NCI-H748 (cell line): Measurements from ENCODE around the gene CCDC93.
A peak's percentile ranks its signal among the peaks of the same experiment; 100 is the strongest.

Experiments
- DNase-seq: peaks from one replicate; lab custom pipeline; 2025; ENCODE audit not compliant: unreplicated experiment; lab: John Stamatoyannopoulos, UW

The CCDC93 gene

GRCh38 chr2:118013724-118014491 lies at the start of gene CCDC93:
CCDC93 (minus strand) TSS chr2:118014070; CDS start chr2:118013995, 75 bp downstream.
- peak; percentile 75 for DNase-seq

GRCh38 chr2:118062669-118063068 lies 48.8 kb upstream of the CCDC93 start:
- DNase-seq = no peak

GRCh38 chr2:118062048-118062447 lies 48.2 kb upstream of the CCDC93 start:
- peak; percentile 1 for DNase-seq

GRCh38 chr2:118061135-118061955 lies 47.5 kb upstream of the CCDC93 start:
- DNase-seq = no peak

GRCh38 chr2:118059919-118060478 lies 46.1 kb upstream of the CCDC93 start:
- no peak for DNase-seq

GRCh38 chr2:118058951-118059350 lies 45.1 kb upstream of the CCDC93 start:
- no peak for DNase-seq

- DNase-seq = no peak
Observed at GRCh38 chr2:118056801-118057200, 42.9 kb upstream of the CCDC93 start.

- DNase-seq = no peak
Observed at GRCh38 chr2:118056165-118056534, 42.3 kb upstream of the CCDC93 start.

- no peak for DNase-seq
Observed at GRCh38 chr2:118055512-118056164, 41.8 kb upstream of the CCDC93 start.

GRCh38 chr2:118054213-118055008 lies 40.5 kb upstream of the CCDC93 start:
- no peak for DNase-seq

- no peak for DNase-seq
Observed at GRCh38 chr2:118053681-118054080, 39.8 kb upstream of the CCDC93 start.

GRCh38 chr2:118052474-118052873 lies 38.6 kb upstream of the CCDC93 start:
- no peak for DNase-seq

- DNase-seq = no peak
Observed at GRCh38 chr2:118051826-118052358, 38.0 kb upstream of the CCDC93 start.

- no peak for DNase-seq
Observed at GRCh38 chr2:118050974-118051373, 37.1 kb upstream of the CCDC93 start.

- no peak for DNase-seq
Observed at GRCh38 chr2:118050386-118050785, 36.5 kb upstream of the CCDC93 start.

GRCh38 chr2:118049816-118050140 lies 35.9 kb upstream of the CCDC93 start:
- DNase-seq = no peak

- no peak for DNase-seq
Observed at GRCh38 chr2:118049140-118049815, 35.4 kb upstream of the CCDC93 start.

GRCh38 chr2:118048401-118048800 lies 34.5 kb upstream of the CCDC93 start:
- DNase-seq = no peak

GRCh38 chr2:118047380-118047826 lies 33.5 kb upstream of the CCDC93 start:
- no peak for DNase-seq
